ENCODE results near the gene ATP10A.

Gene ATP10A

DNA sequence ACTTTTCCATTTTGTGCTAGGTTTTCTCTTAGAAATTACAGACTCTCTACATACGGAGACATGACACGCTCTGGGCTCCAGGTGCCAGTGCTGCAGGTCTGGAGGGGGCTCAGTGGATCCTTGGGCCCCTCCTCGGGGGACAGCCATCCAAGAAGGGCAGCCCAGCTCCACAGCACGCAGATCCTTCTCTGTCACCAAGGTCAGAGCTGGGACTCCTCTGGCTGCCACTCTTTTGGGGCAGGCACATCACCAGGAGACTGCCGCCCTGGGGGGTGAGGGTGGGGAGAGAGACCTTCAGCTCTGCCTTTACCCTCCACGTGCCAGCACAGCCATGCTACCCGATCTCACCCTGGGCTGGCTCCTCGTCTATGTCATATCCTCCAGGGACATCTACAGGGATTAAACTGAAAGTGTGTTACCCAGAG is 65.6 kb downstream of the ATP10A start:
- TF ChIP-seq EZH2phosphoT487 (IDR thresholded peaks at IDR 0.05; ENCODE audit: low read length): no peak
- no peak for TF ChIP-seq EZH2 (optimal IDR thresholded peaks at IDR 0.05; ENCODE audit: low read depth, low read length)
- TF ChIP-seq, protein P1, sequence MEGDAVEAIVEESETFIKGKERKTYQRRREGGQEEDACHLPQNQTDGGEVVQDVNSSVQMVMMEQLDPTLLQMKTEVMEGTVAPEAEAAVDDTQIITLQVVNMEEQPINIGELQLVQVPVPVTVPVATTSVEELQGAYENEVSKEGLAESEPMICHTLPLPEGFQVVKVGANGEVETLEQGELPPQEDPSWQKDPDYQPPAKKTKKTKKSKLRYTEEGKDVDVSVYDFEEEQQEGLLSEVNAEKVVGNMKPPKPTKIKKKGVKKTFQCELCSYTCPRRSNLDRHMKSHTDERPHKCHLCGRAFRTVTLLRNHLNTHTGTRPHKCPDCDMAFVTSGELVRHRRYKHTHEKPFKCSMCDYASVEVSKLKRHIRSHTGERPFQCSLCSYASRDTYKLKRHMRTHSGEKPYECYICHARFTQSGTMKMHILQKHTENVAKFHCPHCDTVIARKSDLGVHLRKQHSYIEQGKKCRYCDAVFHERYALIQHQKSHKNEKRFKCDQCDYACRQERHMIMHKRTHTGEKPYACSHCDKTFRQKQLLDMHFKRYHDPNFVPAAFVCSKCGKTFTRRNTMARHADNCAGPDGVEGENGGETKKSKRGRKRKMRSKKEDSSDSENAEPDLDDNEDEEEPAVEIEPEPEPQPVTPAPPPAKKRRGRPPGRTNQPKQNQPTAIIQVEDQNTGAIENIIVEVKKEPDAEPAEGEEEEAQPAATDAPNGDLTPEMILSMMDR (IDR thresholded peaks at IDR 0.05; ENCODE audit: low read length): no peak
- Histone ChIP-seq H3K4me2 (ENCODE audit: low read depth, low read length) (no peak overlapping the region), H3K9me3 (replicated peaks; ENCODE audit: insufficient read depth, low read length) (no peaks in the 10 kb centered on the region), H3K4me3 (ENCODE audit: low read length) (no peak overlapping the region), H3K9ac (ENCODE audit: low read length) (no peak overlapping the region), H3K27me3 (replicated peaks; ENCODE audit: insufficient read depth, low read length) (no peaks in the 10 kb centered on the region), H3K4me1 (ENCODE audit: low read length) (no peaks in the 10 kb centered on the region), H3K9me2 (replicated peaks; ENCODE audit: insufficient read depth, low read length) (no peaks in the 10 kb centered on the region), H3K79me2 (ENCODE audit: low read length) (no peaks in the 10 kb centered on the region), H4K20me1 (ENCODE audit: insufficient read depth, low read length) (no peaks in the 10 kb centered on the region), H2AFZ (ENCODE audit: low read length) (no peak overlapping the region), H3K27ac (ENCODE audit: low read length) (no peak overlapping the region), H3K36me3 (replicated peaks; ENCODE audit: insufficient read depth, low read length) (no peaks in the 10 kb centered on the region), H3F3A (ENCODE audit: insufficient read depth, low read length) (no peaks in the 10 kb centered on the region)
- DNase-seq: no peak

DNA sequence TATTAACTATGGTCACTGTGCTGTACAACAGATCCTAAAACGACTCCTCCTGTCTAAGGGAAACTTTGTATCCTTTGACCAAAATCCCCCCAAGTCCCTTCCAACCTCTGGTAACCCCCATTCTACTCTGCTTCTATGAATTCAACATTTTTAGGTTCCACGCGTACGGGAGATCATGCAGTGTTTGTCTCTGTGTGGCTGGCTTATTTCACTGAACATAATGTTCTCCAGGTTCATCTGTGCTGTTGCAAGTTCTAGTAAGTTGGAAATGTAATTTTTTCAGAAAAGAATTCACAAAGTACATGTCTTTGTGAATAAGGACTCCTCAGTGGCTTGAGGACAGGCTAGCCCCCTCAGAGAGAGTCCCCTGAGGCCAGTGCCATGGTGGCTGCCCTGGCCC is 66.1 kb downstream of the ATP10A start:
- Histone ChIP-seq H3K4me2 (ENCODE audit: low read depth, low read length) (no peak overlapping the region), H3K9me2 (replicated peaks; ENCODE audit: insufficient read depth, low read length) (no peaks in the 10 kb centered on the region)
- DNase-seq: no peak

DNA sequence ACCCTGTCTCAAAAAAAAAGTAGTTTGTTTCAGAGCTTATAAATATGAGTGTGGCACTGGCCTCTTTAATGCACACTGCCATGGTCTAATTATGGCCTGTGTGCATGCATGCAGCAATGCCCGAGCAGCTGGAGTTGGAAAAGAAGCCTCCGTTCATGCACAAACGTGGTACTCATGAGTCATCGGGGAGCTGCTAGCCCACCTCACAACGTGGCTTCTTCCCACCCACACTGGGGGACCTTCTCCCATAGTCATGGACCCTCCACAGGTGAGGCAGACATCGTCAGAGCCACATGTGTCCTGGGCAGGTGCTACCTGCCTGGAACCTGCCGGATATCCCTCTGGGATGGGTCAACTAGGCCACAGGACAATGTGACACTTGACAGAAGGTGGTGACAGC is 66.7 kb downstream of the ATP10A start:
- no peaks in the 10 kb centered on the region for H3K9me2 ChIP-seq (replicated peaks; ENCODE audit: insufficient read depth, low read length)
- TF ChIP-seq, protein P1 (IDR thresholded peaks at IDR 0.05; ENCODE audit: low read length): no peak
- TF ChIP-seq EZH2 (optimal IDR thresholded peaks at IDR 0.05; ENCODE audit: low read depth, low read length) (no peak), EZH2phosphoT487 (IDR thresholded peaks at IDR 0.05; ENCODE audit: low read length) (no peak)
- H3K36me3 ChIP-seq (replicated peaks; ENCODE audit: insufficient read depth, low read length): no peaks in the 10 kb centered on the region
- no peak overlapping the region for H2AFZ ChIP-seq (ENCODE audit: low read length)
- no peaks in the 10 kb centered on the region for H4K20me1 ChIP-seq (ENCODE audit: insufficient read depth, low read length)
- DNase-seq: no peak
- H3K27me3 ChIP-seq (replicated peaks; ENCODE audit: insufficient read depth, low read length): no peaks in the 10 kb centered on the region
- no peaks in the 10 kb centered on the region for H3K9me3 ChIP-seq (replicated peaks; ENCODE audit: insufficient read depth, low read length)
- no peaks in the 10 kb centered on the region for H3K79me2 ChIP-seq (ENCODE audit: low read length)
- no peaks in the 10 kb centered on the region for H3F3A ChIP-seq (ENCODE audit: insufficient read depth, low read length)
- no peak overlapping the region for H3K4me3 ChIP-seq (ENCODE audit: low read length)
- H3K4me2 ChIP-seq (ENCODE audit: low read depth, low read length): no peak overlapping the region
- H3K9ac ChIP-seq (ENCODE audit: low read length): no peak overlapping the region
- no peak overlapping the region for H3K27ac ChIP-seq (ENCODE audit: low read length)
- H3K4me1 ChIP-seq (ENCODE audit: low read length): no peaks in the 10 kb centered on the region

More for the DNA sequence above, 66.1 kb downstream of the ATP10A start:
- no peaks in the 10 kb centered on the region for H3K9me3 ChIP-seq (replicated peaks; ENCODE audit: insufficient read depth, low read length)
- no peak overlapping the region for H3K9ac ChIP-seq (ENCODE audit: low read length)
- TF ChIP-seq EZH2 (optimal IDR thresholded peaks at IDR 0.05; ENCODE audit: low read depth, low read length) (no peak), EZH2phosphoT487 (IDR thresholded peaks at IDR 0.05; ENCODE audit: low read length) (no peak)
- TF ChIP-seq, protein P1 (IDR thresholded peaks at IDR 0.05; ENCODE audit: low read length): no peak
- H3K4me3 ChIP-seq (ENCODE audit: low read length): no peak overlapping the region
- no peak overlapping the region for H3K27ac ChIP-seq (ENCODE audit: low read length)
- no peak overlapping the region for H2AFZ ChIP-seq (ENCODE audit: low read length)
- H4K20me1 ChIP-seq (ENCODE audit: insufficient read depth, low read length): no peaks in the 10 kb centered on the region
- no peaks in the 10 kb centered on the region for H3K79me2 ChIP-seq (ENCODE audit: low read length)
- H3K36me3 ChIP-seq (replicated peaks; ENCODE audit: insufficient read depth, low read length): no peaks in the 10 kb centered on the region
- no peaks in the 10 kb centered on the region for H3K27me3 ChIP-seq (replicated peaks; ENCODE audit: insufficient read depth, low read length)
- no peaks in the 10 kb centered on the region for H3F3A ChIP-seq (ENCODE audit: insufficient read depth, low read length)
- H3K4me1 ChIP-seq (ENCODE audit: low read length): no peaks in the 10 kb centered on the region

Measured in MM.1S (cell line).